Endothelial cell (in vitro differentiated cells): Measurements from ENCODE around the gene ZBTB20. TPM values are rescaled to one million over a fixed set of nuclear protein-coding genes. Genes with fewer than 3 reads are reported as not detected.

ENCODE experiments used
- DNase-seq: peaks from one replicate; pipeline ENCODE4 v3.0.0; 2021; ENCODE audit warnings: low spot score
- H3K27ac Mint-ChIP-seq: one replicate; pipeline ENCODE4 v1.8.0; 2021; ENCODE audit warnings: mixed read lengths, inconsistent platforms; ENCODE audit not compliant: unreplicated experiment
- H3K27me3 Mint-ChIP-seq: one replicate; pipeline ENCODE4 v1.8.0; 2021; ENCODE audit warnings: mild to moderate bottlenecking, moderate library complexity, mixed read lengths, inconsistent platforms; ENCODE audit not compliant: unreplicated experiment
- H3K36me3 Mint-ChIP-seq: one replicate; pipeline ENCODE4 v1.8.0; 2021; ENCODE audit warnings: mild to moderate bottlenecking, low read depth, mixed read lengths, inconsistent platforms; ENCODE audit not compliant: unreplicated experiment
- H3K4me1 Mint-ChIP-seq: one replicate; pipeline ENCODE4 v1.8.0; 2021; ENCODE audit warnings: mild to moderate bottlenecking, mixed read lengths, inconsistent platforms; ENCODE audit not compliant: unreplicated experiment
- H3K4me3 Mint-ChIP-seq: one replicate; pipeline ENCODE4 v1.8.0; 2021; ENCODE audit warnings: mild to moderate bottlenecking, mixed read lengths, inconsistent platforms; ENCODE audit not compliant: unreplicated experiment
- H3K9me3 Mint-ChIP-seq: one replicate; pipeline ENCODE4 v1.8.0; 2021; ENCODE audit warnings: mixed read lengths, inconsistent platforms; ENCODE audit not compliant: unreplicated experiment
- CTCF ChIP-seq: fragments of 200-600 bp; sonication (generic); IDR thresholded peaks from one replicate; pipeline ENCODE4 v1.5.0; 2021; ENCODE audit warnings: antibody characterized with exemption; ENCODE audit not compliant: unreplicated experiment
- total RNA-seq: library from RNA; stranded (reverse); fragmentation: NEBNext Ultra II Directional; extraction: Animal tissue kit (Norgen Biotek cat#: 25700); gene quantifications from one replicate; pipeline ENCODE4 v1.2.1, GENCODE V29; 2021; ENCODE audit not compliant: unreplicated experiment

The ZBTB20 gene
- total RNA-seq, 1 donor from 2014 or later: 4.2 TPM

- H3K4me1 Mint-ChIP-seq: peaks cover 10% of the 10 kb centered on the region
- no peaks in the 10 kb centered on the region for H3K27me3 Mint-ChIP-seq
- no peak for DNase-seq
- H3K4me3 Mint-ChIP-seq: no peak overlapping the region
- no peak for TF ChIP-seq CTCF
- H3K9me3 Mint-ChIP-seq: no peaks in the 10 kb centered on the region
- no peaks in the 10 kb centered on the region for H3K36me3 Mint-ChIP-seq
- no peak overlapping the region for H3K27ac Mint-ChIP-seq
These were observed 267.7 kb downstream of the ZBTB20 start for GRCh38 chr3:114879059-114880031.

- Mint-ChIP-seq H3K36me3 (no peaks in the 10 kb centered on the region), H3K27ac (no peak overlapping the region), H3K27me3 (no peaks in the 10 kb centered on the region), H3K9me3 (no peaks in the 10 kb centered on the region), H3K4me3 (no peak overlapping the region), H3K4me1 (peaks cover 14% of the 10 kb centered on the region)
- TF ChIP-seq CTCF: no peak
- no peak for DNase-seq
These were observed 268.8 kb downstream of the ZBTB20 start for GRCh38 chr3:114878114-114878839.

GRCh38 chr3:114877378-114878113, 269.5 kb downstream of the ZBTB20 start:
- DNase-seq: no peak
- peaks cover 14% of the 10 kb centered on the region for H3K4me1 Mint-ChIP-seq
- H3K9me3 Mint-ChIP-seq: no peaks in the 10 kb centered on the region
- no peak for TF ChIP-seq CTCF
- no peaks in the 10 kb centered on the region for H3K27me3 Mint-ChIP-seq
- no peaks in the 10 kb centered on the region for H3K36me3 Mint-ChIP-seq
- no peak overlapping the region for H3K27ac Mint-ChIP-seq
- no peak overlapping the region for H3K4me3 Mint-ChIP-seq

- Mint-ChIP-seq H3K9me3 (no peaks in the 10 kb centered on the region), H3K27ac (no peak overlapping the region), H3K36me3 (no peaks in the 10 kb centered on the region), H3K4me3 (no peak overlapping the region), H3K27me3 (no peaks in the 10 kb centered on the region), H3K4me1 (peaks cover 12% of the 10 kb centered on the region)
- no peak for TF ChIP-seq CTCF
- DNase-seq: no peak
These were observed 272.5 kb downstream of the ZBTB20 start for GRCh38 chr3:114874522-114874971.
